Heart right ventricle (tissue), 16 donors: ENCODE data around the gene NARS2. TPM values are rescaled to one million over a fixed set of nuclear protein-coding genes. Genes with fewer than 3 reads are reported as not detected.

Experiments
- ATAC-seq, 8 donors: fragments of 200-7000 bp; cut with Tn5 transposase; one replicate each; pipeline ENCODE4 v1.9.1; 2020; ENCODE audit warnings: mild to moderate bottlenecking in 8 of 8, moderate library complexity in 8 of 8, moderate number of reproducible peaks in 1 of 8
- DNase-seq, 2 donors: peaks; one replicate each; pipeline ENCODE4 v3.0.0-alpha.2; 2020
- H3K27ac ChIP-seq, 10 donors: fragments of 200-600 bp; sonication (generic) in 2 of 10; one replicate each; pipeline versions ENCODE4 v1.5.0 to v1.8.0; 2020 to 2022; ENCODE audit warnings: mild to moderate bottlenecking in 3 of 10
- H3K27me3 ChIP-seq, 7 donors: fragments of 200-600 bp; one replicate each; pipeline ENCODE4 v1.8.0; 2021 to 2022; ENCODE audit warnings: mild to moderate bottlenecking in 2 of 7
- H3K36me3 ChIP-seq, 9 donors: fragments of 200-600 bp; sonication (generic) in 1 of 9; one replicate each; pipeline versions ENCODE4 v1.5.0 to v1.8.0; 2020 to 2022; ENCODE audit warnings: mild to moderate bottlenecking in 2 of 9
- H3K4me1 ChIP-seq, 9 donors: fragments of 200-600 bp; sonication (generic) in 1 of 9; one replicate each; pipeline versions ENCODE4 v1.5.0 to v1.8.0; 2020 to 2022; ENCODE audit warnings: mild to moderate bottlenecking in 4 of 9
- H3K4me3 ChIP-seq, 10 donors: fragments of 200-600 bp; sonication (generic) in 2 of 10; one replicate each; pipeline versions ENCODE4 v1.5.0 to v1.8.0; 2020 to 2022; ENCODE audit warnings: mild to moderate bottlenecking in 7 of 10, moderate library complexity in 2 of 10
- H3K9me3 ChIP-seq, 11 donors: fragments of 200-600 bp in 10 of 11; sonication (generic) in 2 of 11; one replicate each; pipeline versions ENCODE4 v1.5.0 to v1.8.0; 2013 to 2022; ENCODE audit warnings: mild to moderate bottlenecking in 2 of 11, control low read depth in 1 of 11, moderate library complexity in 1 of 11
- WGBS, 2 donors: extraction: QIAGEN DNeasy Blood & Tissue Kit; methylation state at CpG; one replicate each; pipeline ENCODE4 v1.1.7; 2013; ENCODE audit warnings: inconsistent platforms in 1 of 2; 5-methylcytosine and 5-hydroxymethylcytosine counted together
- intact Hi-C, 10 donors: fragments of 100-400 bp; cut with DNase I; formaldehyde crosslinking; loops; one replicate each; pipeline versions ENCODE4 v1.11.1 to v1.14.2; 2022
- polyA plus RNA-seq, 2 donors: library from polyadenylated mRNA; stranded (reverse); fragments of 200-250 nt; gene quantifications; one replicate each; pipeline ENCODE4 v1.2.3, GENCODE V29; 2013
- total RNA-seq, 10 donors: library from RNA; stranded (reverse); fragmentation: NEBNext Ultra II Directional in 3 of 10; extraction: Animal tissue kit (Norgen Biotek cat#: 25700) in 3 of 10; gene quantifications; one replicate each; pipeline versions ENCODE4 v1.2.1 to v1.2.4, GENCODE V29; 2021 to 2023
- TF ChIP-seq, protein P1 (sequence below), 9 donors: fragments of 200-600 bp; sonication (generic) in 2 of 9; IDR thresholded peaks; one replicate each; pipeline versions ENCODE4 v1.5.0 to v1.8.0; 2021 to 2022; ENCODE audit warnings: antibody characterized with exemption in 9 of 9, mild to moderate bottlenecking in 5 of 9, moderate library complexity in 1 of 9
- donor health status: Arrhythmogenic right ventricular cardiomyopathy.
- donor health status: ischemic (EF 13 %, LVEDD 7.1; RV severe dilation, severe dysfunction).
- donor health status: healthy with polysubstance abuse.
- donor health status: DM: no; HTN: yes; CAD: no.
- donor health status: DM: no; HTN: no; CAD: no.
- donor health status: ischemic (EF 25% LVEDD 6.9; RV normal size, moderate dysfunction).
- donor health status: ischemic (EF 25% LVEDD 5.7; RV mildly dilated, moderate dysfunction).
- donor health status: healthy.
- donor health status: DM: yes; HTN: yes; CAD: no.
- donor health status: Ischemic cardiomyopathy.
- donor health status: ischemic (EF 35%, LVEDD 5.7; RV mildly dilated, moderate dysfunction).
- donor health status: nonischemic (EF 11% LVEDD 7.7; RV severe dilation, severe dysfunction).
- donor health status: DM: yes; HTN: yes; CAD: no.
- donor health status: PGD.
- donor health status: ischemic (EF 29% LVEDD 5.4; RV normal size, mild dysfunction).
- donor health status: nonischemic (EF 23%, LVEDD 6.1; RV moderate dilation, normal function).

NARS2 gene
- total and polyA plus RNA-seq, 12 donors = 12.4 to 20.1 (median 16.7) TPM

DNA sequence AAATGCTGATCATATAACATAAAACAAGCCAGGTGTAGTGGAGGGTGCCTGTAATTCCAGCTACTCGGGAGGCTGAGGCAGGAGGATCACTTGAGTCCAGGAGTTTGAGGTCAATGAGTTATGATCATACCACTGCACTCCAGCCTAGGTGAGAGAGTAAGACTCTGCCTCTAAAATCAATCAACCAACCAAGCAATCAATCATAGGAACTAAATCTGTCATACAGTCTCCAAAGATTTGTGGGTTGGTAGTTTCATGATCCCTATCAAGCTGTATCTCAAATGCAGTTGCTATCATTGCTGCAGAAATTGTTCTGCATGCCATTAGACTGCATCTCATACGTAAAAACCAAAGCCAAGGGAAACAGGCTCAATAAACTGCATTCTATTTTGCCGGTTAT lies 33.1 kb downstream of the NARS2 start:
- 86 to 91% methylated on average over 3 of the region's 3 CpGs for WGBS, 2 donors
- ATAC-seq (no peak), DNase-seq (no peak)
- Histone ChIP-seq H3K36me3 (peaks cover 0 to 7% (median 0%) of the 10 kb centered on the region in 9 donors), H3K4me1 (peaks cover 0 to 21% (median 9%) of the 10 kb centered on the region in 9 donors), H3K27ac (no peak overlapping the region), H3K4me3 (no peak overlapping the region), H3K9me3 (no peaks in the 10 kb centered on the region), H3K27me3 (no peaks in the 10 kb centered on the region)
- intact Hi-C loops = no loop called here
- TF ChIP-seq, protein P1, sequence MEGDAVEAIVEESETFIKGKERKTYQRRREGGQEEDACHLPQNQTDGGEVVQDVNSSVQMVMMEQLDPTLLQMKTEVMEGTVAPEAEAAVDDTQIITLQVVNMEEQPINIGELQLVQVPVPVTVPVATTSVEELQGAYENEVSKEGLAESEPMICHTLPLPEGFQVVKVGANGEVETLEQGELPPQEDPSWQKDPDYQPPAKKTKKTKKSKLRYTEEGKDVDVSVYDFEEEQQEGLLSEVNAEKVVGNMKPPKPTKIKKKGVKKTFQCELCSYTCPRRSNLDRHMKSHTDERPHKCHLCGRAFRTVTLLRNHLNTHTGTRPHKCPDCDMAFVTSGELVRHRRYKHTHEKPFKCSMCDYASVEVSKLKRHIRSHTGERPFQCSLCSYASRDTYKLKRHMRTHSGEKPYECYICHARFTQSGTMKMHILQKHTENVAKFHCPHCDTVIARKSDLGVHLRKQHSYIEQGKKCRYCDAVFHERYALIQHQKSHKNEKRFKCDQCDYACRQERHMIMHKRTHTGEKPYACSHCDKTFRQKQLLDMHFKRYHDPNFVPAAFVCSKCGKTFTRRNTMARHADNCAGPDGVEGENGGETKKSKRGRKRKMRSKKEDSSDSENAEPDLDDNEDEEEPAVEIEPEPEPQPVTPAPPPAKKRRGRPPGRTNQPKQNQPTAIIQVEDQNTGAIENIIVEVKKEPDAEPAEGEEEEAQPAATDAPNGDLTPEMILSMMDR (IDR thresholded peaks at IDR 0.05) = no peak

DNA sequence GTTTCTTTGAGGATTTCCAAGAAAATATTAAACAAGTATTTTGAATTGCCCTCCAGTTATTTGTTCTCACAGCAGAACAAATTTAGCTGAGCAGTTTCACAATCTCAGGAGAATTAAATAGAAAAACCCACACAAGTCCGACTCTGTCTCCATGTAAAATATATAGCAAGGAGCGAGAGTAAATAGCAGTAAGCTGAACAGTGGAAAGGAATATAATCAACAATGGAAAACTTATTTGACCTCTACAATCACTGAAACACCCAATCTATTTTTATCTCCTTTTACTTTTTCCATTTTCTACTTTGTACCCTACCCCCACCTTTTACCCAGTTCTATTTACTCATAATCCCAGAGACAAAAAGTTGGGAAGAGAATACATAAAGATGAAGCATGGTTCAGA lies 34.4 kb downstream of the NARS2 start:
- intact Hi-C loops = no loop called here
- no peak overlapping the region for H3K27ac ChIP-seq
- peak in 1 of 8 donors; percentile 31 for ATAC-seq
- no peaks in the 10 kb centered on the region for H3K9me3 ChIP-seq
- TF ChIP-seq, protein P1 (IDR thresholded peaks at IDR 0.05) = no peak
- H3K4me3 ChIP-seq = no peak overlapping the region
- H3K4me1 ChIP-seq = peaks cover 0 to 21% (median 9%) of the 10 kb centered on the region in 9 donors
- no peak for DNase-seq
- WGBS, 2 donors = 56 to 74% methylated on average over 2 of the region's 2 CpGs
- no peaks in the 10 kb centered on the region for H3K27me3 ChIP-seq
- H3K36me3 ChIP-seq = peaks cover 0 to 17% (median 0%) of the 10 kb centered on the region in 9 donors

DNA sequence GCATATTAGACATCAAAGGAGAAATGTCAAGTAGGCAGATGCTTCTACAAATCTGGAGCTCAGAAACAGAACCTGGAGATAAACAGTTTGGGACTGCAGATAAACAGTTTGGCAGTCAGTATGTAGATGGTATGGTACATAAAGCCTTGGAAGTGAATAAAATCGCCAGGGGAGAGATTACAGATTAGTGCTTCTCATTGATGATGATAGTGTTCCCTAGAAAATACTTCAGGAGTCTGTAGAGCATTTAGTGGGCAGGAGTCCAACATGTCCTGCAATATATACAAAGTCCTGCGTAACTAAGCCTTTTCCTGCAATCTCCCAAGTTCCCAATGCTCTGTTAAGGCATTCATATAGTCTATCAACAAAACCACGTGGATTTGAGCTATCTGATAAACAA lies 35.2 kb downstream of the NARS2 start:
- intact Hi-C loops = no loop called here
- Histone ChIP-seq H3K4me1 (peaks cover 0 to 21% (median 9%) of the 10 kb centered on the region in 9 donors), H3K4me3 (no peak overlapping the region), H3K36me3 (peaks cover 0 to 24% (median 0%) of the 10 kb centered on the region in 9 donors), H3K27me3 (no peaks in the 10 kb centered on the region), H3K27ac (no peak overlapping the region), H3K9me3 (no peaks in the 10 kb centered on the region)
- ATAC-seq (no peak), DNase-seq (no peak)
- 46 to 58% methylated on average over 3 of the region's 3 CpGs for WGBS, 2 donors
- TF ChIP-seq, protein P1 (IDR thresholded peaks at IDR 0.05) = no peak

DNA sequence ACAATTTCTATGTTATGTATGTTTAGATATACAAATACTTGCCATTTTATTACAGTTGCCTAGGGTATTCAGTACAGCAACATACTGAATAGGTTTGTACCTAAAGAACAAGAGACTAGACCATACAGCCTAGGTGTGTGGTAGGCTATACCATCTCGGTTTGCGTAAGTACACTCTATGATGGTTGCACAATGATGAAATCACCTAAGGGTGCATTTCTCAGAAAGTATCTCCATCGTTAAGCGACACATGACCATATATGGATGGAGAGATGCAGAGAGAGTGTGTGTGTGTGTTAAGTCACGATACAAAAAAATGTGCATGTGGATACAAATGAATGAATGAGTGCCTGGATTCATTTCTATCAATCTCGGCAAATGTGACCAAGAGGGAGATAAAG lies 37.7 kb downstream of the NARS2 start:
- ATAC-seq = no peak
- TF ChIP-seq, protein P1 (IDR thresholded peaks at IDR 0.05) = no peak
- no peaks in the 10 kb centered on the region for H3K9me3 ChIP-seq
- H3K36me3 ChIP-seq = peaks cover 0 to 31% (median 0%) of the 10 kb centered on the region in 9 donors
- intact Hi-C loops = no loop called here
- no peak overlapping the region for H3K4me3 ChIP-seq
- no peaks in the 10 kb centered on the region for H3K27me3 ChIP-seq
- 93 to 94% methylated on average over 6 of the region's 6 CpGs for WGBS, 2 donors
- H3K27ac ChIP-seq = no peak overlapping the region
- H3K4me1 ChIP-seq = peaks cover 0 to 19% (median 9%) of the 10 kb centered on the region in 9 donors
- no peak for DNase-seq
